KMS-11 (cell line): ENCODE results near the gene PCNX2.

Experiments used
- H2AFZ ChIP-seq: fragments of 200-600 bp; sonication (generic); 2 replicates; pipeline ENCODE4 v1.6.1; 2016; ENCODE audit warnings: antibody characterized with exemption, mixed run types, low read depth
- H3K27ac ChIP-seq: fragments of 200-600 bp; sonication (generic); 2 replicates; pipeline ENCODE4 v1.6.1; 2016; ENCODE audit warnings: mild to moderate bottlenecking, mixed run types
- H3K27me3 ChIP-seq: fragments of 200-600 bp; sonication (generic); 2 replicates; pipeline ENCODE4 v1.6.1; 2017; ENCODE audit warnings: mild to moderate bottlenecking, low read depth, mixed run types, moderate library complexity; ENCODE audit not compliant: insufficient read depth
- H3K36me3 ChIP-seq: fragments of 200-600 bp; sonication (generic); 2 replicates; pipeline ENCODE4 v1.6.1; 2017; ENCODE audit warnings: mild to moderate bottlenecking, mixed run types; ENCODE audit not compliant: insufficient read depth
- H3K4me1 ChIP-seq: fragments of 200-600 bp; sonication (generic); 2 replicates; pipeline ENCODE4 v1.6.1; 2016; ENCODE audit warnings: mild to moderate bottlenecking, low read depth, mixed run types; ENCODE audit not compliant: poor library complexity, severe bottlenecking
- H3K4me2 ChIP-seq: fragments of 200-600 bp; sonication (generic); 2 replicates; pipeline ENCODE4 v1.7.0; 2016; ENCODE audit warnings: mild to moderate bottlenecking, mixed run types
- H3K4me3 ChIP-seq: fragments of 200-600 bp; sonication (generic); IDR thresholded peaks from 2 replicates; pipeline ENCODE4 v1.6.1; 2017; ENCODE audit warnings: low read depth, low read length, mixed read lengths; ENCODE audit not compliant: insufficient read depth
- H3K79me2 ChIP-seq: fragments of 200-600 bp; sonication (generic); 2 replicates; pipeline ENCODE4 v1.6.1; 2016; ENCODE audit warnings: low read depth, mixed run types; ENCODE audit not compliant: insufficient read depth
- H3K9ac ChIP-seq: fragments of 200-600 bp; sonication (generic); 2 replicates; pipeline ENCODE4 v1.6.1; 2016; ENCODE audit warnings: mild to moderate bottlenecking, mixed run types
- H4K20me1 ChIP-seq: fragments of 200-600 bp; sonication (generic); 2 replicates; pipeline ENCODE4 v1.6.1; 2016; ENCODE audit warnings: mild to moderate bottlenecking, mixed run types; ENCODE audit not compliant: insufficient read depth
- TF ChIP-seq, protein P1 (sequence below): fragments of 200-600 bp; sonication (generic); conservative IDR thresholded peaks from 2 replicates; pipeline ENCODE4 v1.6.1; 2017; ENCODE audit warnings: low read depth, mild to moderate bottlenecking, antibody characterized with exemption, low read length, moderate library complexity, mixed read lengths

Gene PCNX2

DNA sequence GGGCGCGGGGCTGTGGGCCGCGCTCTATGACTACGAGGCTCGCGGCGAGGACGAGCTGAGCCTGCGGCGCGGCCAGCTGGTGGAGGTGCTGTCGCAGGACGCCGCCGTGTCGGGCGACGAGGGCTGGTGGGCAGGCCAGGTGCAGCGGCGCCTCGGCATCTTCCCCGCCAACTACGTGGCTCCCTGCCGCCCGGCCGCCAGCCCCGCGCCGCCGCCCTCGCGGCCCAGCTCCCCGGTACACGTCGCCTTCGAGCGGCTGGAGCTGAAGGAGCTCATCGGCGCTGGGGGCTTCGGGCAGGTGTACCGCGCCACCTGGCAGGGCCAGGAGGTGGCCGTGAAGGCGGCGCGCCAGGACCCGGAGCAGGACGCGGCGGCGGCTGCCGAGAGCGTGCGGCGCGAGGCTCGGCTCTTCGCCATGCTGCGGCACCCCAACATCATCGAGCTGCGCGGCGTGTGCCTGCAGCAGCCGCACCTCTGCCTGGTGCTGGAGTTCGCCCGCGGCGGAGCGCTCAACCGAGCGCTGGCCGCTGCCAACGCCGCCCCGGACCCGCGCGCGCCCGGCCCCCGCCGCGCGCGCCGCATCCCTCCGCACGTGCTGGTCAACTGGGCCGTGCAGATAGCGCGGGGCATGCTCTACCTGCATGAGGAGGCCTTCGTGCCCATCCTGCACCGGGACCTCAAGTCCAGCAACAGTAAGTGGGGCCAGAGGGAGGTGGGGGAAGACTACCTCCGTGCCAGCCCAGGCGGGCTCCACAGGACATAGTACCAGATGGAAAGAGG, 32.8 kb upstream of the PCNX2 start:
- peak overlapping the region; percentile 95 for H3K4me2 ChIP-seq
- H3K36me3 ChIP-seq: no peaks in the 10 kb centered on the region

DNA sequence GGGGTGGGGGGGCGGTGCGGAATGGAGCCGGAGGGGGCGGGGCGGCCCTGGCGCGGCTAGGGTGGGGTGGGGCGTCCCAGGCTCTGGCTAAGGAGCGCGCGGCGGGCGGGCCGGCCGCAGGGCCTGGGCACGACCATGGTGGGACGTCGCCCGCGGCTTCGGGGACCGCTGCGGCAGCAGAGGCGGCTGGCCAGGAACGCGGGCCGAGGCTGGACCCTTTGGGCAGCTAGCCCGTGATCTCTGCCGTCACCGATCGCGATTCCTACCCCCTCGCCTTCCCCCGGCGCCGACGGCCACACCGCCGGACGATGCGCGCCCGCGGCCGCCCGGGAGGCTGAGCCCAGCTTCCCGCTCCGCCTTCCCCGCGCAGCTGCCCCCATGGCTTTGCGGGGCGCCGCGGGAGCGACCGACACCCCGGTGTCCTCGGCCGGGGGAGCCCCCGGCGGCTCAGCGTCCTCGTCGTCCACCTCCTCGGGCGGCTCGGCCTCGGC, 32.2 kb upstream of the PCNX2 start, which contains the start of gene MAP3K21:
MAP3K21 (plus strand) TSS at position 74 of the 491 bp plus-strand sequence; CDS start at position 379, 305 bp downstream.
- Histone ChIP-seq H3K4me3 (peak within 1 kb of the TSS; percentile 53), H3K4me1 (peaks cover 19% of the 10 kb centered on the region), H3K36me3 (no peaks in the 10 kb centered on the region), H3K9ac (peak within 1 kb of the TSS; percentile 72), H4K20me1 (no peaks in the 10 kb centered on the region), H2AFZ (peak within 1 kb of the TSS; percentile 96), H3K4me2 (peak within 1 kb of the TSS; percentile 95), H3K27me3 (no peaks in the 10 kb centered on the region), H3K27ac (0 out of 2 replicates have a peak within 1 kb of the TSS, but pooled peaks have one; percentile 8), H3K79me2 (no peaks in the 10 kb centered on the region; the same call in 1 of the 2 replicates)
- TF ChIP-seq, protein P1, sequence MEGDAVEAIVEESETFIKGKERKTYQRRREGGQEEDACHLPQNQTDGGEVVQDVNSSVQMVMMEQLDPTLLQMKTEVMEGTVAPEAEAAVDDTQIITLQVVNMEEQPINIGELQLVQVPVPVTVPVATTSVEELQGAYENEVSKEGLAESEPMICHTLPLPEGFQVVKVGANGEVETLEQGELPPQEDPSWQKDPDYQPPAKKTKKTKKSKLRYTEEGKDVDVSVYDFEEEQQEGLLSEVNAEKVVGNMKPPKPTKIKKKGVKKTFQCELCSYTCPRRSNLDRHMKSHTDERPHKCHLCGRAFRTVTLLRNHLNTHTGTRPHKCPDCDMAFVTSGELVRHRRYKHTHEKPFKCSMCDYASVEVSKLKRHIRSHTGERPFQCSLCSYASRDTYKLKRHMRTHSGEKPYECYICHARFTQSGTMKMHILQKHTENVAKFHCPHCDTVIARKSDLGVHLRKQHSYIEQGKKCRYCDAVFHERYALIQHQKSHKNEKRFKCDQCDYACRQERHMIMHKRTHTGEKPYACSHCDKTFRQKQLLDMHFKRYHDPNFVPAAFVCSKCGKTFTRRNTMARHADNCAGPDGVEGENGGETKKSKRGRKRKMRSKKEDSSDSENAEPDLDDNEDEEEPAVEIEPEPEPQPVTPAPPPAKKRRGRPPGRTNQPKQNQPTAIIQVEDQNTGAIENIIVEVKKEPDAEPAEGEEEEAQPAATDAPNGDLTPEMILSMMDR: no peak

More for the DNA sequence above, 32.8 kb upstream of the PCNX2 start:
- Histone ChIP-seq H3K27ac (0 out of 2 replicates have a peak overlapping the region, but pooled peaks have one; percentile 8), H3K79me2 (peaks cover 5% of the 10 kb centered on the region; the same call in 1 of the 2 replicates), H3K9ac (peak overlapping the region; percentile 72), H3K27me3 (no peaks in the 10 kb centered on the region), H3K4me1 (peaks cover 19% of the 10 kb centered on the region), H3K4me3 (peak overlapping the region; percentile 53), H4K20me1 (no peaks in the 10 kb centered on the region), H2AFZ (peak overlapping the region; percentile 87)
- TF ChIP-seq, protein P1: no peak

DNA sequence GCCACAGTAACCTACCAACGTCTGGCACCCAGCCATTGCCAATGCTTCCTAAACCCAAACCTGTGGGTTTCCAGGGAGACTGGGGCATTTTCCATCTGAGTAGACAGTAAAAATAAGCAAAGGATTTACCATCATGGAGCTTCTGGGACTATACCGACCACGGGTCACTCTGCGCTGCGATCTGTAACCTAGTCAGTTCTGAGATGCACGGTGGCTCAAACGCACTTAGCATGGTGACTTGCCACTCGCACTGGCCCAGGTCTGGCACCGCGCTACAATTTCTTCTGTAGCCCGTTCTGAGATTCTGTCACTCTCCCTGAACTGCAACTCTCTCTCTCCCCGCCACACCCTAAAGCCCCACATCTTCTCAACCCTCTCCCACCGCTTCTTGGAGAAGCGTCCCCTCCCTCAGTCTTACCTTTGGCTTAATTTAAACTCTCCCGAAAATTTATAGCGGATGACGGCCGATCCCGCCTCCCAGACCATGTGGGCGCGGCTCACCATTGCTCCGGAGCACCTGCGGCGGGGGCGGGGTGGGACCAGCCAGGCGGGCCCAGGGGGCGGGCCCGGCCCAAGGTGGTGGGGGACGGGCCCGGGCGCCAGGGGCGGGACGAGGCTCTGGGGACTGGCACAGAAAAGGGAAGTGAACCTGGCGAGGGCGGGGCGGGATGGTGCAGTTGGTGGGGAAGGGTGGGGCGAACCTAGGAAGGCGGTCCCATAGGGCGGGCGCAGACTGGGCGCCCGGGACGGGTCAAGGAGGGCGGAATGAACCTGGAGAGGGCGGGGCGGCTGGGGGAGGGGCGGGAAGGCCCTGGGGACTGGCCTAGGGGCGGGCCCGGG, 31.5 kb upstream of the PCNX2 start:
- Histone ChIP-seq H3K4me2 (peak overlapping the region; percentile 79), H3K27ac (0 out of 2 replicates have a peak overlapping the region, but pooled peaks have one; percentile 1), H4K20me1 (no peaks in the 10 kb centered on the region), H3K9ac (no peak overlapping the region; the same call in 1 of the 2 replicates), H3K4me3 (peak overlapping the region; percentile 53), H3K4me1 (peaks cover 19% of the 10 kb centered on the region), H2AFZ (peak overlapping the region; percentile 96), H3K36me3 (no peaks in the 10 kb centered on the region), H3K27me3 (no peaks in the 10 kb centered on the region), H3K79me2 (no peaks in the 10 kb centered on the region; the same call in 1 of the 2 replicates)
- TF ChIP-seq, protein P1: no peak

DNA sequence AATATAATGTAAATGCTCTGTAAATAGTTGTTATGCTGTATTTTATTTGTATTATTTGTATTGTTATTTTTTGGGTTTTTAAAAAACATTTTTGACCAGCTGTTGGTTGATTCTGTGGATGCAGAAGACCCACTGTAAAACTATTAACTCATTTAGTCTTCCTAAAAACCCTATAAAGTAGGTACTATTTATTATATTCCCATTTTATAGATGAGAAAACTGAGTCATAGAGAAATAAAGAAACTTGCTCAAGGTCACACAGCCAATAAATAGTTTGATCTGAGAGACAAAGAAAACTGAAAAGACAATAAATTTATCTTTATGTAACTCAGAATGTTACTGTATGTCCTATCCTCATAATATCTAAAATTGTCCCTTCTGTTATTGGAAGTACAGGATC, 30.8 kb upstream of the PCNX2 start:
- H3K9ac ChIP-seq: no peak overlapping the region
- no peaks in the 10 kb centered on the region; the same call in 1 of the 2 replicates for H3K79me2 ChIP-seq
- H3K4me1 ChIP-seq: peaks cover 19% of the 10 kb centered on the region
- peak overlapping the region; percentile 79 for H3K4me2 ChIP-seq
- no peak overlapping the region for H2AFZ ChIP-seq
- H4K20me1 ChIP-seq: no peaks in the 10 kb centered on the region
- H3K36me3 ChIP-seq: no peaks in the 10 kb centered on the region
- no peak overlapping the region for H3K4me3 ChIP-seq
- TF ChIP-seq, protein P1: no peak
- no peak overlapping the region for H3K27ac ChIP-seq
- H3K27me3 ChIP-seq: no peaks in the 10 kb centered on the region
